GM18909 (cell line): ENCODE results near the gene TK2.

ENCODE experiments used
- ATAC-seq: cut with Tn5 transposase; IDR thresholded peaks from one replicate; pipeline ENCODE4 v1.9.1; 2021; ENCODE audit warnings: mild to moderate bottlenecking; ENCODE audit not compliant: unreplicated experiment, poor library complexity

TK2 gene

GRCh38 chr16:66548868-66549267 lies 1.1 kb downstream of the TK2 start:
- no peak for ATAC-seq

GRCh38 chr16:66548068-66548467 lies 1.9 kb downstream of the TK2 start:
- ATAC-seq = no peak

DNA sequence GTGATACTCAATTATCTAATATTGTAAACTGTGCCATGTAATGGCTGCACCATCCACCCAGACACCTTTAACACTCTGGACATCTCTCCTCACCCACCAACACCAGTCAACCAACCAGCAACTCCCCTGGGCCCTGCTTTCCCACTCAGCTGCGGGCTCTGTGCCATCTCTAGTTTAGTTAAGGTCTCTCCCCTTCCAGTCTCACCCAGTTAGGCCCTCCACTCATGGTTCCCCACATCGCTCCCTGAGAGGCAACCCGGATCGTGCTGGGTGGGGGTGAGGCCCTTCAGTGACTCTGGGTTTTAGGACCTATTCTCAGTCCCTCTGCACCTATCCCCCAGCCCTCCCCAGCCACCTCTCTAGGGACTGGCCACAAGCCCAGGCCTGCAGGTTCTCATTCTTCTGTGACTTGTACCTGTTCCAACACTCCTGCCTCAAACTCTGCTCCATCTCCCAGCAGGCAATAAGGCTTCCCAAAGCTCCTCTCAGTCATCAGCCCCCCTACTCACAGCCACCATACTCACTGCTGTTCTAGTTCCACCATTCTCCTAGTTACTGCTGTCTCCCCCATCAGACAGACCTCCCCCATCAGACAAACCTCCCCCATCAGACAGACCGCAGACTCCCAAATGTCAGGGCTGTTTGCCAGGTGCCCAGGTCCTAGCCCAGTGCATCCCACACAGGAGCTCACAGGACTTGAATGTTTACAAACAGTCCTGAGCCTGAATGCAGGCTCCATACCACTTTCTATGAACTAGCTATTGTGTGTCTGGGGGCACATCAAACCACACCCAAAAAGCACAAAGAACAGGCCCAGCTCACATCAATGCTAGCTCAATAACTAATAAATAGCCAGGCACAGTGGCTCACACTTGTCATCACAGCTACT lies 2.6 kb downstream of the TK2 start:
- no peak for ATAC-seq

GRCh38 chr16:66544016-66544757 lies 5.7 kb downstream of the TK2 start:
- ATAC-seq = no peak

DNA sequence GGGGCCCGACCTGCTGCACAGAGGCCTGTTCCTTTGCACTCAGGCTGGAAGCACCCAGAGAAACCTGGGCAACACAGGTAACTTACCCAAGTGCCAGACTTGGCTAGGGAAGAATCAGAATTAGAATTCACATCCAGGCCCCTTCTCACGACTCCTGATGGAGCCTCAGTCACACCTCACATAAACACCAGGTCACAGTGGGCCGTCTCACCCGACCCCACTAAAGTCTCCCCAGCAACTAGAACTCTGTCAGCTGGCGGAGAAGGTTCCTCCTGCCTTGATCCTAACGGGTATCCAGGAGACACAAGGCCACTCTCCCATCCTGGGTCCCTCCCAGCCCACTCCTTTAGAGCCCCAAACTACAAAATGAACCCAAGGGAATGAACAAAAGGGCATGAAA lies 6.4 kb downstream of the TK2 start:
- no peak for ATAC-seq

DNA sequence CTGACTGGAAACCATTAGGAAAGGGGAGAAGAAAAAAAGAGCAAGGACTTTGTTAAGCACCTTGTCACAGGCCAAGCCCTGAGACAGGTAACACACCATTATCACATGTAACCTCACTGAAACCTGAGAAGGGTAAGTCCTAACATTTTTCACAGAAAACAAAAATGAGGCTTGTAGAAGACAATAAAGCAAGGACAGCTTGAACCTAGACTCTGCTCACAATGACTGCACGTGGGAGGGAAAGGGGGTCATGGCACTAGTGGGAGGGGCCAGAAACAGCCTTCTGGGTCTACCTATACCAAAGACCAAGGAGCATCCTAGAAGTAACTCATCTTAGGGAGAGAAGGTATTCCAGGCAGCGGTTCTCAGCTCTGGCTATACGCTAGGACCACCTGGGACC lies 7.5 kb downstream of the TK2 start:
- ATAC-seq = no peak

- ATAC-seq = no peak
Measured at GRCh38 chr16:66541388-66542355, 8.2 kb downstream of the TK2 start.

DNA sequence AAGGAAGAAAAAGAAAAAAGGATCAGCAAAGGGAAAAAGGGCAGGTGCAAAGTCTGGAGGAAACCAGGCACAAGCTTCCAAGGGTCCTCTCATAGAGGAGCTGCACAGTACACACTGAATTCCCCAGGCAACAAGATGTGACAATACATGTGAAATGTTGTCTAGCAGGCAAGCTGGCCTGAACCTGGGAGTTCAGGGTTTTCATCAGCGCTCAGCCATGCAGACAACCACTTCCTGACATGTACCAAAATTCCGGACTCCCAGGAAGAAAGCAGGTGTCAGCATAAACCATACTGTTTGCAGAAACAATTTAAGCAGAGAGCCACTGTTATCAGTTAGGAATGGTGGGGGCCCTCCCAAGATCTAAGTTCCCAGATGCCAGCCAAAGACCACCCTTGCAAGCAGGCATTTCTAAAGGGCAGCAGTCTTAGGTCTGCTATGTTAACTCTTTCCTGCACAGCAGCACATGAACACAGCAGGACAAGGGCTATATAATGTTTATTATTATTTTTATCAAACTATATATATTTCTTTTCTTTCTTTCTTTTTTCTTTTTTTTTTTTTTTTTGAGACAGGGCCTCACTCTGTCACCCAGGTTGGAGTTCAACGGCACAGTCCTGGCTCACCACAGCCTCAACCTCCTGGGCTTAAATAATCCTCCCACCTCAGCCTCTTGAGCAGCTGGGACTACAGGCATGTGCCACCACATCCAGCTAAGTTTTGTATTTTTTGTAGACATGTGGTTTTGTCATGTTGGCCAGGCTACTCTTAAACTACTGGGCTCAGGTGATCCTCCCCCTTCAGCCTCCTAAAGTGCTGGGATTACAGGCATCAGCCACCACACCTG lies 10.1 kb downstream of the TK2 start:
- no peak for ATAC-seq

DNA sequence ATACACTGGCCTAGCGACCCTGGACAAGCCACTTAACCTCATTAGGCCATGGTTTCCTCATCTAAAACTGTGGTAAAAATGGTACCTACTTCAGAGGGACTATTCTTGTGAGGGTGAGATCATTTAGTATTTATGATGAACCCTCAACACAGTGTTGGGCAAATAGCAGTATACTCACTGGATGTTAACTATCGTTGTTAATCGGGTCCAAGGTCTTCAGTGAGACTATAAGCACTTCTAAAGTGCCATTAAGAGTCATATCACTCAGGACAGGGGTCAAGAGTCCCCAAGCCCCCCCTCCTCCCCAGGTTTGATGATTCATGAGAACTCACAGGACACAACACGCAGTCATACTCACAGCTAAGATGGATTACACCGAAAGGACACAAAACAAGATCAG lies 11.0 kb downstream of the TK2 start:
- no peak for ATAC-seq

GRCh38 chr16:66537236-66537635 lies 12.7 kb downstream of the TK2 start:
- no peak for ATAC-seq

DNA sequence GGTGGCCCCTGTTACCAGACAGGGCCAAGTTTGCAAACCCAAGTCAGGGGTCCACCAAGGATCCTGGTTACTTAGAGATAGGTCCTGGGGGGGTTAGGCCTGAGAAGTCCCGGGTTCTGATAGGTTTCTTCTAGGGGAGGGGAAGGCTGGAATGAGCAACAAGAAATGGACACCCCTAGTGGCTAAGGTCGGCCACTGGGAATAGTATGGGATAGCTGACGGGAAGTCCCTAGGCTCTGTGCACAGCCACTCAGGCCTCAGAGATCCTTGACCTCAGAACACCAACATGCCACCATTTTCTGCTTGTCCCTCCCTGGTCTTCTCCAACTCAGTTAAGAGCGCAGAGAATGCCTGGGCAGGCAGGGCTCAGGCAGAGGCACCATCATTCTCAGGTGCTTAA lies 13.4 kb downstream of the TK2 start:
- no peak for ATAC-seq

- ATAC-seq = no peak
Measured at GRCh38 chr16:66534376-66534799, 15.5 kb downstream of the TK2 start.

DNA sequence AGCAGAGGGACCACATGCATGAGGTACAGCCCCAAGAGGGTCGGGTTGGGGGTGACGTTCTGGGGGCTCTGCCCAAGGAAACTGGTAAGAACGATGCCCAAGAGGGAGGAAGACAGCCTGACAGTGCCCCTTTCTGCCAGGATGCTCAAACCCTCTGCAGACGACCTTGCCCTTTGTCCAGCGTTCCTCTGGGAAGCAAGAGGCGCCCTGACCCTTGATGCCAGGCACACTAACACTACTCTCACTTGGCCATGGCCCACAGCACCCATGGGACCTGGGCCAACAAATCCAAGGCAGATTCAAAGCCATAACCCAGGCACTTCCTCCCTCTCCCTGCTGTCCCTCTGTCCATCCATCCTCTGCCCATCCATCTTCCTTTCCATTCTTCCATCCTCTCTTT lies 20.4 kb downstream of the TK2 start:
- no peak for ATAC-seq

- no peak for ATAC-seq
Measured at GRCh38 chr16:66528294-66528693, 21.6 kb downstream of the TK2 start.

GRCh38 chr16:66525396-66526180 lies 24.3 kb downstream of the TK2 start:
- ATAC-seq = no peak

DNA sequence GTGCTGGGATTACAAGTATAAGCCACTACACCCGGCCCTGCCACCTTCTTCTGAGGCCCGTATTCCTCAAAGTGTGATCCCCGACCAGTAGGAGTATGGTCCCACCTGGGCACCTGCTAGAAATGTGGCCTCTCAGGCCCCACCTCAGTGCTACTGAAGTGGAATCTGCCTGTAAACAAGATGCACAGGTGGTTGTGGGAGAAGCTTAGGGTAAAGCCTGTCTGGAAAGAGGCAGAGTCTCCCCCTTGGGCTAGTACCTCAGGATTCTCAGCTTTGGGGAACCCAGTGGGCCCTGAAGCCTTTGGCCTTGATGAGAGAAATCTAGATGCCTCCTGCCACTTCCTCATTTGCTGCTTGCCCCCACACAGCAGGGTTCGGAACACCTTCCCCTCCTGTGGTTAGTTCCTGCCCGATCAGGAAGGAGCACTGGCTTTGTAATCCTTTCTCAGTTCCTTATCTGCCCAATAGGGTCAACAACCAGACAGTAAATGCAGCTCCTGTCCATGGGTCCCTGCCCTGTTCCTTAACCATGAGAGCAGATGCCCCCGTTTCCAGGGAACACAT lies 25.2 kb downstream of the TK2 start:
- ATAC-seq = peak; percentile 65

GRCh38 chr16:66523861-66524354 lies 26.0 kb downstream of the TK2 start:
- peak; percentile 42 for ATAC-seq

DNA sequence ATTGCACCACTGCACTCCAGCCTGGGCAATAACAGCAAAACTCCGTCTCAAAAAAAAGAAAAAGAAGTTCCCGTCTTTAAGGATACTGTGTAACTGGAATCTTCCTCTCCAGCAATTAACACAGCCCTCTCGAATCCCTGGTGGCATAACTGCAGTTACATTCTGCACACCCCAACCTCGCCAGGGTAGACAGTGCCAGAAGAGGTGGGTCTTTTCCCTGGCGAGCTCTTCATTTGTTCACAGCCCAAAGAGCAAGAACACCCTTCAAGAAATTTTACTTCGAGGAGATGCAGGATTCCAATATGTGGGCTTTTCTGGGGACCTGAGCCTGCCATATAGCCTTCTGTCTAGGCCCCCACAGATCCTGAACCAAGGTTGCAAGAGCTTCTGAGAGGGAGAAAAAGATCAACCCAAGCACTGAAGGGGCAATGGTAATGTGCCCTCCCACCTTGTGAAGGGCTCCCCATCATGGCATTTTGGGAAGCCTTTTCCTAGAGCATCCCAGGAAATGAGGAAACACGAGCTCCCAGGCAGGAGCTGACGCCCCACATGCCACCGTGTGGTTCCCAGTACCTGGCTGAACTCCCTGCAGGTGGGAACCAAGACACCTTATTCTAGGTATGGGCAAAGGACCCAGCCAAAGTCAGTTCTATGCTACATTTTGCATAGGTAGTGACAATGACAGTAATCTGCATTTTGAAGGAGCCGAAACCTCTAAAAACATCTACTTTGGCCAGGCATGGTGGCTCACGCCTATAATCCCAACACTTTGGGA lies 26.9 kb downstream of the TK2 start:
- ATAC-seq = no peak
